Inferior parietal cortex (tissue), 1 donor: ENCODE measurements around the gene CYP19A1.
"Not testable (repeated sequence)": the region's sequence is repeated elsewhere in the genome, so short reads cannot be mapped to it uniquely, and the experiment has no call there.

ENCODE experiments used
- DNase-seq: peaks from one replicate; pipeline ENCODE4 v3.0.0-alpha.2; 2016; ENCODE audit errors: extremely low spot score

Gene CYP19A1

GRCh38 chr15:51261113-51261512 lies 77.3 kb downstream of the CYP19A1 start:
- not testable (repeated sequence) for DNase-seq

DNA sequence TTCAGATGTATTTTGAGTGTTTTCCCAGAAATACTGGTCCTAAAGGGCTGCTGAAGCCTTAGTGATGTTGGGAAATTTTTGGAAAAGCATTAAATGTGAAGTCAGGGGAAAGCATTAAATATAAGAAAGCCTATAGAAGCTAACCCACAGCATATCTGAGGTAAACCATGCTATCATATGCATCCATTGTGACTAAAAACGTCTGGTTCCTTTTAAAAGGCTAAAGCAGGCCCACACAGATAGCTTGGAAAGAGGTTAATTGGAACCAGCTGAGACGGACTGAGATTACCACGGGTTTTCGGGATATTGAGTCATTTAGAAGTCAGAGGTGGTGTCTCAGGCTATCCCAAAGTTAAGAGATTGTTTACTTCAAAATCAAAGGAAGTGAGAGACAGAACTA lies 78.2 kb downstream of the CYP19A1 start:
- DNase-seq = no peak

- DNase-seq = no peak
Measured at GRCh38 chr15:51255533-51255932, 82.9 kb downstream of the CYP19A1 start.

DNA sequence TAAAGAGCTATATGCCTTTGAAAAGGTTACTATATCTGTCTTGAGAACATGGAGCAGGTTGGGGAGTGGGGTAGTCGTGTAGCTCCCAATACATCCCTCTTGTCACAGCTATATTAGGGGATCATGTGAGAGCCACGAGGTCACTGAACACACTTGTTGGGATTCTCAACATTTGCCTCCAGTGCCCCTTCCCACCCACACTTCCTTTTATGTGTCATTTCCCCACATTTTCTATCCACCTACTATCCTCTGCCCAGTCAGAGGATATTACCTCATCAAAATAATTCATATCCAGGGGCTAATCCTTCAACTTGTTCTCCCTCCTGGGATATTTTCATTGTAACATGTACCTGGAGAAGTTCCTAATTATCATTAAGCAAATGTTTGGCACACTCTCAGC lies 85.0 kb downstream of the CYP19A1 start:
- DNase-seq = no peak

- DNase-seq = no peak
Measured at GRCh38 chr15:51252671-51253070, 85.7 kb downstream of the CYP19A1 start.

DNA sequence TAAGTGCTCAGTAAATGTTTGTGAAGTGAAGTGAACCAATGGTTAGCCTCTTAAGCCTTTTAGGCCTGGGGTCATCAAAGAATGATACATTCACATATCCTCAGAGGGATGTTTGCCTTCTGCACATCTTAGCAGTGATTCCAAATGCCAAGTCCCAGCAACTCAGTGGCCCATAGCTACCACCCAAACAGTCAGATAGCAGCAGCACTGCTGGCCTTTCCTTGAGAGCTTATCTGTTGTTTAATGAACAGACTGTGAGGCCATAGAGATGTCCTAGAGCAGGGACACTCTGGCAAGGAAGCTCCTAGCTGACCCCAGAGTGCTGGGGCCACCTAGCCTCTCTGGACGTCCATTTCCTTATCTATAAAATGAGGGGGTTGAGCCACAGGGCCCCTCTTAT lies 86.8 kb downstream of the CYP19A1 start:
- DNase-seq = no peak

GRCh38 chr15:51250217-51251011 lies 88.0 kb downstream of the CYP19A1 start:
- DNase-seq = no peak

GRCh38 chr15:51245628-51246027 lies 92.8 kb downstream of the CYP19A1 start:
- DNase-seq = no peak

DNA sequence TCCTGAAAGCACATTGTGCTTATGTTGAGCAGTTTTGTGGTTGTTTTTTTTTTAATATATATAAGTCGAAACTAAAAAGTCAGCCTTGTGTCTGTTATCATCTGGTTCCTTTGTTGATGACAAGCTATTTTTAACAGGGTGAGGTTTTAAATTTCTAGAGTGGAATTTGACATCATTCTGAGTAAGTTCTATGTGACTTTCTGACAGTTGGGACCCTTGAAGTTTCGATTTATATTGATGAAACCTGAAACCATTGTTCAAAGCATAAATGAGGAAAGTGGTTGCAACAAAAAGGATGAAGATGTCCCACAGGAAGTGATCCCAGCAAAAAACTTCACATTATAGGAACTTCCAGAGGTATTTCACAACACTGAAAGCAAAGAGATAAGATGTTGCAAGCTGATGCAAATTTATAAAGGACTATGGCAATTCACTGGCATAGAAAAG lies 94.0 kb downstream of the CYP19A1 start:
- no peak for DNase-seq

GRCh38 chr15:51243774-51244173 lies 94.6 kb downstream of the CYP19A1 start:
- no peak for DNase-seq

DNA sequence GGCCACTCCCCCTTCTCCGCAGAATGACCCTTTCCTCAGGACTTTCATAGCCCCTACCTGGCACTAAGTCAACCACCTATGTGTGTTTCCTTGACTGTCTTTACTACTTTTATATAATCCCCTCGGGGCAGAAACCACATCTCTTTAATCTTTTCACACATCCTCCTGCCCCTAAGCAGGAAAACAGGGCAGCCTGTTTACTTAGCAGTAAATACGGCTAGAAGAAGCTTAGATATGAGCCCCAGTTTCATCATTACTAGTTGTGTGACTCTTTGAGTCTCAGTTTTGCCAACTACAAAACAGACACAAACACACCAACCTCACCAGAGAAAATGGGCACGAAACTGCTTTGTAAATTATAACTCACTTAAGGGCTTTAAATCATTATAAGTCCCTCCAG lies 98.3 kb downstream of the CYP19A1 start:
- DNase-seq = no peak

- DNase-seq = no peak
Measured at GRCh38 chr15:51237816-51238215, 100.6 kb downstream of the CYP19A1 start.

DNA sequence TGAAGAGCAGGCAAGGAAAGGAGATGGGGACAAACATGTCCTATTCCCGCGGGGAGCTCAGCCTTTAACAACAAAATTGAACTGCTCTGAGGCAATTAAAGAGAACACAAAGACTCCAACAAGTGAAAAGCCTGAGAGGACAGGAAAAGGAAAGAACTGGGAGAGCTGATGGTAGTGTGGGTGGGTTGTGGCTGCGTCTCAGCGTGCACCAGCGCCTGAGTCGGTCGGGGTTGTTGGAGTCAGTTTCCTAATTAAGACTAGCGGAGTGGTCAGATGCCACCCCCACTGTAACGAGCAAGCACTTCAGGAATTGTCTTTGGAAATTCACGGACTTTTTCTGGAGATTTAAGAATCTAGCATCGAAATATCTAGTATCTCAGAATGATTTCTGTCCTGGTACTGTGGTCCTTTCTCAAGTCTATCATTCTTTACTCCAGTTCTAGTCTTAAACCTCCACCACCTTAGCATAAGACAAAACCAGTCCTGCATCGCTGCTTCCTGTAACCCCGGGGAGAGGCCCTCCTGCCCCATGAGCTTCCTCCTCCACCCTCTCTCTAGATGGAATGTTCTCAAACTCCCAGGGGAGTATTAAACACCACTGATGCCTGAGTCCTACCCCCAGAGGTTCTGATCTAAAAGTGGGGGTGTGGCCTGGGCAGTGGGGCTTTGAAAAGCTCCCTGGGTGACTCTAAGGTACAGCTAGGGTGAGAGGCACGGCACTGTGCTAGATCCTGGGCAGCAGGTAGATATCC lies 104.0 kb downstream of the CYP19A1 start:
- no peak for DNase-seq

- DNase-seq = no peak
Measured at GRCh38 chr15:51232581-51232980, 105.8 kb downstream of the CYP19A1 start.

- peak; percentile 70 for DNase-seq
Measured at GRCh38 chr15:51229907-51230330, 108.5 kb downstream of the CYP19A1 start.

- peak; percentile 11 for DNase-seq
Measured at GRCh38 chr15:51227940-51228732, 110.3 kb downstream of the CYP19A1 start.

GRCh38 chr15:51226576-51227210 lies 111.7 kb downstream of the CYP19A1 start:
- DNase-seq = no peak

- no peak for DNase-seq
Measured at GRCh38 chr15:51224428-51224827, 114.0 kb downstream of the CYP19A1 start.

- no peak for DNase-seq
Measured at GRCh38 chr15:51223771-51224229, 114.6 kb downstream of the CYP19A1 start.

GRCh38 chr15:51218299-51218938 lies 120.0 kb downstream of the CYP19A1 start:
- no peak for DNase-seq

DNA sequence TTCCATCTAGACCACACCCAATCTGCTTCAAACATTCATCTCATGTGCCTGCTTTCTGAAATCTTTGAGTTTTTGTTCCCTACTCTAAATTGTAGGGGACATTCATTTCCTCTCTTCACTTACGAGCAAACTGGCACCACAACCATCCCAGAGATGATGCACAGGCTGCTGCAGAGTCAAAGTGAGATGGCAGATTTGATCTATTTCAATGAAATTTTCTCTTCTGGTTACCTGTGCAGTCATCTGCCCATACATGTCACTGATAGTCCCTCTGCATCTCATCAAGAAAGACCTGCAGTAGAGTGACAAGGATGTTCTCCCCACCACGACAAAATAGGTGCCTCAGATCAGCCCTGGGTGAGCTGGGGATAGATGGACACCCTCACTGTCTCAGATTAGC lies 125.5 kb downstream of the CYP19A1 start:
- no peak for DNase-seq
